HCT116 (cell line): ENCODE measurements around the gene PLD1. TPM values are rescaled to one million over a fixed set of nuclear protein-coding genes. Genes with fewer than 3 reads are reported as not detected.

Experiments
- ATAC-seq: fragments of 200-7000 bp; cut with Tn5 transposase; 2 replicates; pipeline ENCODE4 v1.9.1; 2020; ENCODE audit warnings: mild to moderate bottlenecking, moderate library complexity
- BruUV-seq: library from RNA; stranded (reverse); fragments of 400-500 nt; replicated peaks from 2 replicates; lab custom pipeline; 2021; lab: Mats Ljungman, UMichigan
- CTCF ChIA-PET: fragments of 300-600 bp; sonication (Branson Sonifier 250); formaldehyde crosslinking; loops from one replicate; lab custom pipeline; 2021; ENCODE audit warnings: antibody characterized with exemption; lab: Charles Lee
- POLR2A ChIA-PET: fragments of 300-600, 350-600 bp; sonication (Branson Sonifier 250); formaldehyde crosslinking; loops from one replicate; lab custom pipeline; 2021; ENCODE audit warnings: antibody characterized with exemption; lab: Charles Lee
- RAD21 ChIA-PET, 2 experiments: fragments of 300-600 bp; sonication (Branson Sonifier 250); formaldehyde crosslinking; loops; one replicate each; lab custom pipeline; 2023; ENCODE audit warnings: low total read pairs in 2 of 2; ENCODE audit not compliant: uncharacterized antibody in 2 of 2, unreplicated experiment in 2 of 2, low non-redundant PET in 1 of 2; lab: Charles Lee
- DNase-seq: peaks from one replicate; pipeline ENCODE4 v3.0.0-alpha.2; 2010; ENCODE audit warnings: low read depth, low spot score
- H2AFZ ChIP-seq: fragments of 200-600 bp; shearing (Covaris generic), sonication (generic); 2 replicates; pipeline ENCODE4 v1.6.1; 2017; ENCODE audit warnings: low read depth, mixed run types, mixed read lengths, antibody characterized with exemption, low read length; ENCODE audit not compliant: poor library complexity, severe bottlenecking
- H3K27ac ChIP-seq: 2 replicates; pipeline ENCODE4 v1.5.1; 2012; ENCODE audit warnings: low read depth, low read length
- H3K27me3 ChIP-seq: fragments of 200-600 bp; sonication (generic); 2 replicates; pipeline ENCODE4 v1.6.1; 2016; ENCODE audit warnings: mixed run types, low read length, mixed read lengths; ENCODE audit not compliant: insufficient read depth
- H3K36me3 ChIP-seq, 2 experiments: fragments of 200-500 bp in 1 of 2; fragments of 200-600 bp in 1 of 2; sonication (Bioruptor generic) in 1 of 2; sonication (generic) in 1 of 2; 2 replicates each; pipeline versions ENCODE4 v1.5.1 to v1.6.1; 2014 to 2016; ENCODE audit warnings: low read length in 2 of 2, inconsistent platforms in 1 of 2, mixed read lengths in 1 of 2, mixed run types in 1 of 2; ENCODE audit not compliant: insufficient read depth in 2 of 2, control insufficient read depth in 1 of 2
- H3K4me1 ChIP-seq, 2 experiments: fragments of 200-600 bp in 1 of 2; sonication (generic) in 1 of 2; 2 replicates each; pipeline versions ENCODE4 v1.5.1 to v1.6.1; 2012 to 2017; ENCODE audit warnings: low read length in 2 of 2, inconsistent platforms in 1 of 2, mild to moderate bottlenecking in 1 of 2, mixed read lengths in 1 of 2, mixed run types in 1 of 2, moderate library complexity in 1 of 2; ENCODE audit not compliant: insufficient read depth in 2 of 2, control insufficient read depth in 1 of 2
- H3K4me2 ChIP-seq: fragments of 200-600 bp; sonication (generic); 2 replicates; pipeline ENCODE4 v1.6.1; 2017; ENCODE audit warnings: mixed run types, low read length, mixed read lengths
- H3K4me3 ChIP-seq, 2 experiments: fragments of 200-600 bp in 1 of 2; sonication (generic) in 1 of 2; replicated peaks in 1 of 2; 2 replicates each; pipeline ENCODE4 v1.5.1; 2011 to 2016; ENCODE audit warnings: low read length in 2 of 2, control low read depth in 1 of 2, low read depth in 1 of 2, mild to moderate bottlenecking in 1 of 2, mixed read lengths in 1 of 2, mixed run types in 1 of 2
- H3K79me2 ChIP-seq: fragments of 200-600 bp; sonication (generic); 2 replicates; pipeline ENCODE4 v1.6.1; 2017; ENCODE audit warnings: mild to moderate bottlenecking, mixed run types, low read length, moderate library complexity, mixed read lengths; ENCODE audit not compliant: insufficient read depth
- H3K9ac ChIP-seq: fragments of 200-600 bp; sonication (generic); 2 replicates; pipeline ENCODE4 v1.6.1; 2016; ENCODE audit warnings: low read length, mixed read lengths
- H3K9me2 ChIP-seq: fragments of 200-600 bp; sonication (generic), shearing (Covaris generic); 2 replicates; pipeline ENCODE4 v1.6.1; 2017; ENCODE audit warnings: mixed run types, mild to moderate bottlenecking, moderate library complexity; ENCODE audit not compliant: insufficient read depth
- H3K9me3 ChIP-seq, 2 experiments: fragments of 200-500 bp in 1 of 2; fragments of 200-600 bp in 1 of 2; sonication (Bioruptor generic) in 1 of 2; sonication (generic) in 1 of 2; 2 replicates each; pipeline ENCODE4 v1.6.1; 2014 to 2017; ENCODE audit warnings: low read length in 2 of 2, mixed read lengths in 2 of 2, inconsistent platforms in 1 of 2, low read depth in 1 of 2, mild to moderate bottlenecking in 1 of 2, mixed run types in 1 of 2, moderate library complexity in 1 of 2; ENCODE audit not compliant: control insufficient read depth in 1 of 2, insufficient read depth in 1 of 2
- H4K20me1 ChIP-seq: fragments of 200-600 bp; sonication (generic), shearing (Covaris generic); 2 replicates; pipeline ENCODE4 v1.6.1; 2017; ENCODE audit warnings: mixed run types, mild to moderate bottlenecking, moderate library complexity; ENCODE audit not compliant: insufficient read depth
- CBX3 ChIP-seq: IDR thresholded peaks from 2 replicates; pipeline ENCODE4 v1.6.1; 2012; ENCODE audit warnings: low read depth
- CEBPB ChIP-seq: IDR thresholded peaks from 2 replicates; pipeline ENCODE4 v1.6.1; 2012; ENCODE audit warnings: low read depth
- EGR1 ChIP-seq: IDR thresholded peaks from 2 replicates; pipeline ENCODE4 v1.6.1; 2012; ENCODE audit warnings: low read depth
- ELF1 ChIP-seq: IDR thresholded peaks from 2 replicates; pipeline ENCODE4 v1.6.1; 2012; ENCODE audit warnings: low read depth, borderline replicate concordance
- EZH2phosphoT487 ChIP-seq: fragments of 200-600 bp; IDR thresholded peaks from 2 replicates; pipeline ENCODE4 v1.6.1; 2018; ENCODE audit warnings: antibody characterized with exemption, borderline replicate concordance
- FOSL1 ChIP-seq: IDR thresholded peaks from 2 replicates; pipeline ENCODE4 v1.6.1; 2012; ENCODE audit warnings: low read depth
- JUND ChIP-seq: IDR thresholded peaks from 2 replicates; pipeline ENCODE4 v1.6.1; 2012
- POLR2AphosphoS5 ChIP-seq: IDR thresholded peaks from 2 replicates; pipeline ENCODE4 v1.6.1; 2011; ENCODE audit warnings: mild to moderate bottlenecking, low read depth, low read length, moderate library complexity
- REST ChIP-seq: IDR thresholded peaks from 2 replicates; pipeline ENCODE4 v1.6.1; 2012; ENCODE audit warnings: low read depth
- TCF7L2 ChIP-seq: IDR thresholded peaks from 2 replicates; pipeline ENCODE4 v1.7.0; 2011; ENCODE audit warnings: borderline replicate concordance, inconsistent platforms; ENCODE audit not compliant: insufficient read depth, insufficient read length; ENCODE audit errors: extremely low read depth
- ZBTB33 ChIP-seq: IDR thresholded peaks from 2 replicates; pipeline ENCODE4 v1.6.1; 2011; ENCODE audit warnings: mild to moderate bottlenecking, low read length, moderate library complexity; ENCODE audit not compliant: insufficient replicate concordance; ENCODE audit errors: extremely low read depth
- ZFX ChIP-seq: fragments of 450-650 bp; IDR thresholded peaks from 2 replicates; pipeline ENCODE4 v1.6.1; 2017
- intact Hi-C: fragments of 100-400 bp; cut with micrococcal nuclease; formaldehyde crosslinking; loops from 2 replicates; pipeline ENCODE4 v1.10.0; 2022
- total RNA-seq: library from RNA; stranded (reverse); gene quantifications from one replicate; pipeline ENCODE4 v1.2.1, GENCODE V29; 2021; ENCODE audit not compliant: unreplicated experiment

PLD1 gene
- total RNA-seq, 1 experiment from 2014 or later, result 8.4 TPM

GRCh38 chr3:171559586-171559985 lies 250.7 kb downstream of the PLD1 start:
- no peaks in the 10 kb centered on the region for H3K79me2 ChIP-seq
- no peak overlapping the region for H3K4me2 ChIP-seq
- H3K27ac ChIP-seq, result no peak overlapping the region
- H3K9me2 ChIP-seq, result no peaks in the 10 kb centered on the region
- no peaks in the 10 kb centered on the region for H4K20me1 ChIP-seq
- DNase-seq, result no peak
- CTCF ChIA-PET, result no interaction called here
- H2AFZ ChIP-seq, result no peak overlapping the region
- no peak overlapping the region for H3K9ac ChIP-seq
- BruUV-seq, result no TSS peak
- POLR2A ChIA-PET, result no interaction called here
- H3K4me3 ChIP-seq, result no peak overlapping the region
- no peaks in the 10 kb centered on the region for H3K4me1 ChIP-seq
- no peak for ATAC-seq
- no peaks in the 10 kb centered on the region for H3K27me3 ChIP-seq
- H3K9me3 ChIP-seq, result no peaks in the 10 kb centered on the region
- intact Hi-C loops, result no loop called here
- RAD21 ChIA-PET, result no interaction called here
- H3K36me3 ChIP-seq, result no peaks in the 10 kb centered on the region
- TF ChIP-seq POLR2AphosphoS5, result no peak
- no peak for TF ChIP-seq ZFX
- TF ChIP-seq ZBTB33, result no peak
- TF ChIP-seq EZH2phosphoT487, result no peak
- no peak for TF ChIP-seq FOSL1
- TF ChIP-seq EGR1, result no peak
- TF ChIP-seq CEBPB, result no peak

- Histone ChIP-seq H2AFZ (no peak overlapping the region), H3K4me3 (no peak overlapping the region), H3K9me2 (no peaks in the 10 kb centered on the region), H3K27me3 (no peaks in the 10 kb centered on the region), H4K20me1 (no peaks in the 10 kb centered on the region), H3K4me2 (no peak overlapping the region), H3K36me3 (no peaks in the 10 kb centered on the region), H3K79me2 (no peaks in the 10 kb centered on the region), H3K9ac (no peak overlapping the region), H3K4me1 (no peaks in the 10 kb centered on the region), H3K9me3 (no peaks in the 10 kb centered on the region), H3K27ac (no peak overlapping the region)
- RAD21 ChIA-PET, result interaction anchor here in 1 of 2 experiments (0.7 kb wide), 1 partner anchor 192 kb away, joined by 3 read pairs; no protein-coding TSS in a partner anchor
- ATAC-seq (no peak), DNase-seq (no peak)
- CTCF ChIA-PET, result no interaction called here
- POLR2A ChIA-PET, result no interaction called here
- BruUV-seq, result no TSS peak
- no peak for TF ChIP-seq JUND
- TF ChIP-seq CBX3, result no peak
- TF ChIP-seq REST, result no peak
- no peak for TF ChIP-seq TCF7L2
- TF ChIP-seq ELF1, result no peak
- intact Hi-C loops, result no loop called here
Measured at GRCh38 chr3:171558188-171558696, 252.0 kb downstream of the PLD1 start.
